HEK293 (cell line): Measurements from ENCODE around the gene MAN1C1.

Experiments used
- KLF10 ChIP-seq: fragments of 450-650 bp; IDR thresholded peaks from 2 replicates; pipeline ENCODE4 v1.5.1; 2018; ENCODE audit warnings: missing biosample characterization, mild to moderate bottlenecking, missing genetic modification characterization
- ZBTB21 ChIP-seq: fragments of 450-650 bp; formaldehyde crosslinking; IDR thresholded peaks from 2 replicates; pipeline ENCODE4 v1.5.1; 2017; ENCODE audit warnings: missing biosample characterization, missing genetic modification characterization
- ZBTB7A ChIP-seq: fragments of 450-650 bp; formaldehyde crosslinking; IDR thresholded peaks from 2 replicates; pipeline ENCODE4 v1.5.1; 2016; ENCODE audit warnings: low read depth, missing biosample characterization, missing genetic modification characterization
- ZNF175 ChIP-seq: fragments of 450-650 bp; formaldehyde crosslinking; IDR thresholded peaks from 2 replicates; pipeline ENCODE4 v1.5.1; 2016; ENCODE audit warnings: missing biosample characterization, missing genetic modification characterization
- ZNF2 ChIP-seq: fragments of 450-650 bp; formaldehyde crosslinking; IDR thresholded peaks from 2 replicates; pipeline ENCODE4 v1.5.1; 2016; ENCODE audit warnings: missing biosample characterization, missing genetic modification characterization
- ZNF548 ChIP-seq: fragments of 450-650 bp; formaldehyde crosslinking; IDR thresholded peaks from 2 replicates; pipeline ENCODE4 v1.5.1; 2016; ENCODE audit warnings: missing biosample characterization, missing genetic modification characterization
- ZNF791 ChIP-seq: fragments of 450-650 bp; formaldehyde crosslinking; IDR thresholded peaks from 2 replicates; pipeline ENCODE4 v1.5.1; 2016; ENCODE audit warnings: missing biosample characterization, missing genetic modification characterization
- TF ChIP-seq, protein P1 (sequence below): fragments of 450-650 bp; formaldehyde crosslinking; IDR thresholded peaks from 2 replicates; pipeline ENCODE4 v1.5.1; 2016; ENCODE audit warnings: missing biosample characterization, missing genetic modification characterization
- TF ChIP-seq, protein P2 (sequence below): fragments of 450-650 bp; formaldehyde crosslinking; IDR thresholded peaks from 2 replicates; pipeline ENCODE4 v1.5.1; 2016; ENCODE audit warnings: missing biosample characterization, missing genetic modification characterization, low read depth

DNA sequence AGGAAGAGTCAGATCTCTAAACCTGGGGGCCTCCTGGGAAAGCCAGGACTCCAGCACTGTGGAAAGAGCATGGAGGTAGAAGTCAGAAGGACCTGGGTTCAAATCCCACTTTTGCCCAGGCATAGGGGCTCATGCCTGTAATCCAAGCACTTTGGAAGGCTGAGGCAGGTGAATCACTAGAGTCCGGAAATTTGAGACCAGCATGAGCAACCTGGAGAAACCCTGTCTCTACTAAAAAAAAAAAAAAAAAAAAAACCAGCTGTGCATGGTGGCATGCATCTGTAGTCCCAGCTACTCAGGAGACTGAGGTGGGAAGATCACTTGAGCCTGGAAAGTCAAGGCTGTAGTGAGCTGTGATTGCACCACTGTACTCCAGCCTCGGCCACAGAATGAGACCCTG, 41.4 kb upstream of the MAN1C1 start:
- TF ChIP-seq ZBTB7A (no peak), ZNF548 (no peak), ZNF791 (tag by site-specific recombination) (no peak), ZNF2 (no peak), KLF10 (tag by site-specific recombination) (no peak), ZBTB21 (tag by site-specific recombination) (no peak), ZNF175 (tag by site-specific recombination) (no peak)
- TF ChIP-seq, protein P1, sequence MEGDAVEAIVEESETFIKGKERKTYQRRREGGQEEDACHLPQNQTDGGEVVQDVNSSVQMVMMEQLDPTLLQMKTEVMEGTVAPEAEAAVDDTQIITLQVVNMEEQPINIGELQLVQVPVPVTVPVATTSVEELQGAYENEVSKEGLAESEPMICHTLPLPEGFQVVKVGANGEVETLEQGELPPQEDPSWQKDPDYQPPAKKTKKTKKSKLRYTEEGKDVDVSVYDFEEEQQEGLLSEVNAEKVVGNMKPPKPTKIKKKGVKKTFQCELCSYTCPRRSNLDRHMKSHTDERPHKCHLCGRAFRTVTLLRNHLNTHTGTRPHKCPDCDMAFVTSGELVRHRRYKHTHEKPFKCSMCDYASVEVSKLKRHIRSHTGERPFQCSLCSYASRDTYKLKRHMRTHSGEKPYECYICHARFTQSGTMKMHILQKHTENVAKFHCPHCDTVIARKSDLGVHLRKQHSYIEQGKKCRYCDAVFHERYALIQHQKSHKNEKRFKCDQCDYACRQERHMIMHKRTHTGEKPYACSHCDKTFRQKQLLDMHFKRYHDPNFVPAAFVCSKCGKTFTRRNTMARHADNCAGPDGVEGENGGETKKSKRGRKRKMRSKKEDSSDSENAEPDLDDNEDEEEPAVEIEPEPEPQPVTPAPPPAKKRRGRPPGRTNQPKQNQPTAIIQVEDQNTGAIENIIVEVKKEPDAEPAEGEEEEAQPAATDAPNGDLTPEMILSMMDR (tag by site-specific recombination), result no peak
- TF ChIP-seq, protein P2, sequence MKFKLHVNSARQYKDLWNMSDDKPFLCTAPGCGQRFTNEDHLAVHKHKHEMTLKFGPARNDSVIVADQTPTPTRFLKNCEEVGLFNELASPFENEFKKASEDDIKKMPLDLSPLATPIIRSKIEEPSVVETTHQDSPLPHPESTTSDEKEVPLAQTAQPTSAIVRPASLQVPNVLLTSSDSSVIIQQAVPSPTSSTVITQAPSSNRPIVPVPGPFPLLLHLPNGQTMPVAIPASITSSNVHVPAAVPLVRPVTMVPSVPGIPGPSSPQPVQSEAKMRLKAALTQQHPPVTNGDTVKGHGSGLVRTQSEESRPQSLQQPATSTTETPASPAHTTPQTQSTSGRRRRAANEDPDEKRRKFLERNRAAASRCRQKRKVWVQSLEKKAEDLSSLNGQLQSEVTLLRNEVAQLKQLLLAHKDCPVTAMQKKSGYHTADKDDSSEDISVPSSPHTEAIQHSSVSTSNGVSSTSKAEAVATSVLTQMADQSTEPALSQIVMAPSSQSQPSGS (tag by site-specific recombination), result no peak
